Central memory CD8-positive, alpha-beta T cell (primary cell): ENCODE data around the gene S100A3.

Experiments
- ATAC-seq: fragments of 150-1000 bp; cut with Tn5 transposase; replicated peaks from 2 replicates; pipeline ENCODE4 v1.10.0; 2022; ENCODE audit warnings: mild to moderate bottlenecking, moderate FRiP score, moderate number of reproducible peaks; ENCODE audit not compliant: poor library complexity, severe bottlenecking; ENCODE audit errors: extremely low read depth
- DNase-seq, 2 donors: peaks; one replicate each; pipeline ENCODE4 v3.0.0; 2021; ENCODE audit warnings: low spot score in 2 of 2
- H3K27ac Mint-ChIP-seq: one replicate; pipeline ENCODE4 v1.8.0; 2022; ENCODE audit warnings: low read depth, mild to moderate bottlenecking, moderate library complexity, mixed read lengths
- H3K27me3 Mint-ChIP-seq: one replicate; pipeline ENCODE4 v1.8.0; 2022; ENCODE audit warnings: mixed read lengths
- H3K36me3 Mint-ChIP-seq: one replicate; pipeline ENCODE4 v1.8.0; 2022; ENCODE audit warnings: mild to moderate bottlenecking, moderate library complexity, mixed read lengths; ENCODE audit not compliant: insufficient read depth
- H3K4me1 Mint-ChIP-seq: one replicate; pipeline ENCODE4 v1.8.0; 2022; ENCODE audit warnings: mixed read lengths
- H3K4me3 Mint-ChIP-seq: one replicate; pipeline ENCODE4 v1.8.0; 2022; ENCODE audit warnings: mild to moderate bottlenecking, moderate library complexity, mixed read lengths
- H3K9me3 Mint-ChIP-seq: one replicate; pipeline ENCODE4 v1.8.0; 2022; ENCODE audit warnings: mixed read lengths

The S100A3 gene

DNA sequence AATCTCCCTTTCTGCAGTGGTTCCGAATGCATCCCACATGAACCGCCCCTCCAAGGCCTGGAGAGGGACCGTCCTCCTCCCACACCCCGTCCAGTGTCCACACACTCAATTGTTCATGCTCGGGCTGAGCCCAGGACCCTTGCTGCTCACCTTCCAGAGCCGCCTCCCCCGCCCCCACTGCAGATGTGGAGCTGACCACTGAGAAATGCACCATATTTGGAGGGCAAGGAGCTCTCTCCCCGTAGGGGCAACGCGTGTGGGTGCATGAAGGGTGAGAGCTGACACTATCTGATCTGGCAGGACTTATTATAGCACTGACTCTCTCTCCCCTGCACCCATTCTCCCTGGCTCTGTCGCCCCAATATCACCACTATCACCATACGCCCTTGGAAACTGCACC lies 4.0 kb upstream of the S100A3 start:
- ATAC-seq (no peak), DNase-seq (no peak)
- Mint-ChIP-seq H3K36me3 (no peaks in the 10 kb centered on the region), H3K4me3 (no peak overlapping the region), H3K4me1 (no peaks in the 10 kb centered on the region), H3K27me3 (no peaks in the 10 kb centered on the region), H3K9me3 (no peaks in the 10 kb centered on the region), H3K27ac (no peak overlapping the region)

DNA sequence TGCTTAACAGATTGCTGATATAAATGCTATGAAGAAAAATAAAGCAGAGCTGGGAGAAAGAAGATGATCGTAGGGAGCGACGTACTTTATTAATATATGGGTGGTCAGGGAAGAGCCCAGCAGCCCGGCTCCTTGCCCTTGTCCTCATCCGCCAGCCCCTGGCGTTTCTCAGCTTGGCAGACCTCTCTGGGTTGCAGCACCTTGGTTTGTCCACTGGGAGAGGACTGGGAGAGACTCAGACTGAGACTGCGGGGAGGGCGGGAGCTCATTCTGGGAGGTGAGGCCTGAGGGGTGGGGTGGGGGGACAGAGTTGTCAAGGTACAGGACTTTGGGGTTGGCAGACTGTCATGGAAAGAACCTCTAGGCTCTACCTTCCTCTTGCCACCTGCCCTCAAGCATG lies 3.3 kb upstream of the S100A3 start:
- Mint-ChIP-seq H3K27me3 (no peaks in the 10 kb centered on the region), H3K9me3 (no peaks in the 10 kb centered on the region), H3K4me3 (no peak overlapping the region), H3K27ac (no peak overlapping the region), H3K4me1 (no peaks in the 10 kb centered on the region), H3K36me3 (no peaks in the 10 kb centered on the region)
- ATAC-seq (no peak), DNase-seq (no peak)

DNA sequence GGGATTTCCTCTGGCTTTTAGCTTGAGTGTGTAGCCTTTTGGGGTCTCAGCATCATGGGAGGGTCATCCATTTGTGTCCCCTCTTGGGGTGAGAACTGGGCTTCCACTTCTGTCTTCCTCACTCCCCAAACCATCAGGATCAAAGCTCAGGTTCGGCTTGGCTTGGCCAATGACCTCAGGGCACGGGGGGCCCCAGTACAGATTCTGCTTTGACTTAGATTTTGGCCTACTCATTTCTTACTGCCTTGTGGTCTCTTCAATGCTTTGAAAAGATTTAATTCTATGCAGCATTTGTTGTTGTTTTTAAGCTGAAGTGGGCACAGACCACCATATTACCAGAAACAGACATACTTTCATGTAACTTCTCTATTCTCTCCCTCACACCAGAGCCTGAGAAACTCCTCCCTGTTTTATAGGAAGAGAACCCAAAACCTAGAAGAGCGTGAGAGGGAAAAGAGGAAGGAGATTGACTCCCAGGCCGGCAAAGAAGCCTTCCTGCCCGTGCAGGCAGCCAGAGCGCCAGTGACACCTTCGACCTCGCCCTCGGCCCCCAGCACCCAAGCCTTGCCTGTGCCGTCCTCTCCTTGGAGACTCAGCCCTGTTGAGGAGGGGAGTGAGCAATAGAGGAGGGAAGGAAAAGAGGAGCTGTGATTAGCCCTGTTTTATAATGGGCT lies 1.9 kb upstream of the S100A3 start:
- no peak for DNase-seq
- no peaks in the 10 kb centered on the region for H3K9me3 Mint-ChIP-seq
- H3K27ac Mint-ChIP-seq: no peak overlapping the region
- H3K4me1 Mint-ChIP-seq: peaks cover 9% of the 10 kb centered on the region
- ATAC-seq: no peak
- H3K4me3 Mint-ChIP-seq: no peak overlapping the region
- H3K27me3 Mint-ChIP-seq: no peaks in the 10 kb centered on the region
- H3K36me3 Mint-ChIP-seq: no peaks in the 10 kb centered on the region

DNA sequence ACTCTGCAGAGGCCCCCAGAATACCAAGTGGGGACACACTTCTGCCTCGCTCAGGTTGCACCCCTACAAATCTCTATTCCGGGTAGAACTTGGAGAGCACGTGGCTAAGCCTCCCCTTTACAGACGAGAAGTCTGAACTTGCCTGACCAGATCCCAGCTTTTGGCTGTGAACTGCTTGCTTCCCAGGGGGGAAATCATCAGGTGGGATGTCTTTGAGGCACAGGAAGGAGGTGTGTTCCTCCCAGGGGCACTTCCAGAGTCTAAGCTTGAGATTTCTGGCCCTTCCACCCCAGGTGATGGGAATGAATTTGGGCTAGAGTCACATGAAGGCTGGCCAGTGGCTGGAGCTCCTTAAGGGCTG lies 1.3 kb upstream of the S100A3 start:
- Mint-ChIP-seq H3K27me3 (no peaks in the 10 kb centered on the region), H3K27ac (no peak overlapping the region), H3K4me1 (peaks cover 15% of the 10 kb centered on the region), H3K9me3 (no peaks in the 10 kb centered on the region), H3K36me3 (peaks cover 3% of the 10 kb centered on the region), H3K4me3 (no peak overlapping the region)
- DNase-seq (no peak), ATAC-seq (no peak)

DNA sequence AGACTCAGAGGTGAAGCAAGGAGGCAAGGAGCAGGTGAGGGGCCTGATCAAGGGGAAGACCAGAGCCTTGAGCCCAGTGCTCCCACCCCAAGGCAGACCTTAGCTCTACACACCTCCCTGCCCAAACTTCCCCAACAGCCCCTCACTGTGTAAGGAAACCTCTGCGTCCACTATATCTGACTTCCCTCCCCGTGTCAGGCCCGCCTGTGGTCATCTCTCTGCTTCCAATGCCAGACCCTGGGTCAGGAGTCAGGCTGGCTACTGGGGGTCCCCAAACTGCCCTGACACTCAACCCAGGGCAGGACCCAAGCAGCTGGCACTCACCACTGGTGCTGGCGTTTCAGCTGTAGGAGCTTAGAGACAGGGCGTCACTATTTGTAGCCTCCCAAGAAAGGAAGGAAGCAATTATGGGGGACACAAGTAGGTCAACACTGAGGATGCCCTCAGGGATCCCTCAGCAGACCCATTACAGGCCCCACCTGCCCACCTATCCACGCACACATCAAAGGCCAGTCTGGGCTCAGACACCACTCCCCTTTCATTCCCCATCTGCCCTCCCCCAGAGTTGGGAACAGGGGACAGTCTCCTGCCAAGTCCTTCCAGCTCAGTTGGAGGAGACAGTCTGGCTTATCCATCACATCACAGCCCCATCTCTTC lies 811 bp upstream of the S100A3 start:
- peaks cover 20% of the 10 kb centered on the region for H3K4me1 Mint-ChIP-seq
- H3K4me3 Mint-ChIP-seq: no peak overlapping the region
- no peaks in the 10 kb centered on the region for H3K27me3 Mint-ChIP-seq
- H3K36me3 Mint-ChIP-seq: peaks cover 8% of the 10 kb centered on the region
- no peak for ATAC-seq
- H3K27ac Mint-ChIP-seq: no peak overlapping the region
- H3K9me3 Mint-ChIP-seq: no peaks in the 10 kb centered on the region
- DNase-seq: no peak

DNA sequence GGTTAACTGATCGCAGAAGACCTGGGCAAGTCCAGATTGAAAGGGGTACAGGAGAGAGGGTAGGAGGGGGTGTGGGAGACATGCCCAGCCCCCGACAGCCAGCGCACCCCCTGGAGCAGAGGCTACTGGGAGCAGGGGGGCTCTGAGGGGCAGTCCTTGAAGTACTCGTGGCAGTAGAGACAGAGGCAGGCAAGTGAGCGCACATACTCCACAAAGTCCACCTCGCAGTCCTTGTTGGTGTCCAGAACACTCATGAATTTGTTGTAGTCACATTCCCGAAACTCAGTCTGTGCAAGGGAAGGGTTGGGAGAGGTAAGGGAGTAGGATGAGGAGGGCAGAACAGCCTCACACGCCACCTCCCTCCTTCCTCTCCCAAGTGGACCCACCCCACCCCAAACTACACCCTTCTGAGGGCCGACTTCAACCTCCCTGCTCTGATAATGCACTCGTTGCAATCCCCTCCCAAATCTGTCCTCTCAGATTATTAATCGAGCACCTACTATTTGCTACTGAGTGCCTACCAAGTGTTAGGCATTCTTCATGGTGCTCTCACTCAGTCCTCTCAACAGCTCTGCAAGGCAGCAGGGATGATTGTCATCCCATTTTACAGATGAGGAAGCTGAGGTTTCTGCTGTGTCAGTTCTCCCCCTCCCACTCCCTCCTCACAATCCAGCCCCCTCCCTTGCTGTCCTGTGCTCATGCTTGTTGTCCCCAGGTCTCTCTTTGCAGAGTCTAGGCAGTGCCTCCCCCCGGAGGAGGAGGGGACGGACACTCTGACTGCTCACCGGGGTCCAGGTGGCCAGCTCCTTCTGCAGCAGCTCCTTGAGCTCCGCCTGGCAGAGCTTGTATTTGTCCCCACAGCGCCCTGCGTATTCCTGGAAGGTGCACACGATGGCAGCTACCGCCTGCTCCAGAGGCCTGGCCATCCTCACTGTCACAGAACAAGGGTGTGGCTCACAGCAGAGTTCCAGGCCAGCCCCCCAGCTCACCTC lies 1.2 kb downstream of the S100A3 start:
- H3K9me3 Mint-ChIP-seq: no peaks in the 10 kb centered on the region
- no peak overlapping the region for H3K4me3 Mint-ChIP-seq

DNA sequence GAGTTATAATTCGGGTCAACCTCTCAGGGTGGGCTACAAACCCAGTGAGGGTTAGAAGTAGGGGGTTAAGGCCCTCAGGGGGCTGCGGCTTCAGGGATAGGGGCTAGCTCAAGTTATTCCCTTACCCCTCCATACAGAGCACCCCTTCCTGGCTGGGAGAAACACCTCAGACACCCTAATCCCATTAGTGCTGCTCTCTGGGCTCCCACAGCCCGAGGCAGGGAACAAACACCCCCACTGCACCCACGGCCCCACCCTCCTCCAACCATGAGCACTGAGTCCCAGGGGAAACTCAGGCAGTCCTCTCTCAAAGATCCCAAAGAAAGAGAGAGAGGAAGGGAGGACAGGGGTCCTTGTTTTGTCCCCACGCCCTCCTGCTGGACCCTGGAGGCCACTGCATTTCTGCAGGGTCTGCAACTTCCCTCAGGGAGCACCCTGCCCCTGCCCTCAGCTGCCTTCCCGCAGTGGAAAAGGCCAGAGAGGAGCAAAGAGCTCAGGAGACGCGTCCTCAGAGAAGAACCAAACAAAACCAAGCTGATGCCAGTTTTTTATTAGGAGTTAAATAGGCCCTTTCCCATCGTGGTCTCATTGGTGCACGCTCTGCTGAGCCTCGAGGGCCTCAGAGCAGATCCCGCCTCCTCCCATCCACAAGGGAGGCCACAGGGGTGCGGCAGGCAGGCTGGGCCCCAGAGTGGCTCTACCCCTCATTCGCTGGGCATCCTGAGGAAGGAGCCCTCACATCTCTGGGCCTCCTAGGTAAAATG lies 2.1 kb downstream of the S100A3 start:
- Mint-ChIP-seq H3K36me3 (peaks cover 25% of the 10 kb centered on the region), H3K9me3 (no peaks in the 10 kb centered on the region), H3K4me3 (peak overlapping the region; percentile 94), H3K4me1 (peaks cover 46% of the 10 kb centered on the region), H3K27me3 (no peaks in the 10 kb centered on the region), H3K27ac (peak overlapping the region; percentile 91)
- DNase-seq: no peak
- no peak for ATAC-seq

More for the DNA sequence above, 1.2 kb downstream of the S100A3 start:
- DNase-seq: no peak
- Mint-ChIP-seq H3K36me3 (peaks cover 22% of the 10 kb centered on the region), H3K27ac (no peak overlapping the region), H3K27me3 (no peaks in the 10 kb centered on the region), H3K4me1 (peaks cover 38% of the 10 kb centered on the region)
- ATAC-seq: no peak

DNA sequence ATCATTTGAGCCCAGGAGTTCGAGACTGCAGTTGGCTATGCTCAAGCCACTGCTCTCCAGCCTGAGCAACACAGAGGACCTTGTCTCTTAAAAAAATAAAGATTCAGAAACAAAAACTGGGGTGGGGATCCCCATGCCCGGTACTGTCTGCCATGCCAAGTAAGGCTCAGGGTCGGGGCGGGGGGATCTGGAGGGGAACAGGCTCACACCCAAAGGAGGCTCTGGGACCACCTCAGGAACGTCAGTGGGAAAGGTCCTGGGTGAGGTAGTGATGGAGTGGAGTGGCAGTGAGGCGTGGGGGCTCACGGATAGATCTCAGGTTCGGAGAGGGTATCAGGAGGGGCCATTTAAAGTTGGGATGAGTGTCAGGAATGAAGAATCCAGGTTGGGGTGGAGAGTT lies 2.7 kb downstream of the S100A3 start:
- H3K36me3 Mint-ChIP-seq: peaks cover 27% of the 10 kb centered on the region
- no peaks in the 10 kb centered on the region for H3K9me3 Mint-ChIP-seq
- DNase-seq: no peak
- peak overlapping the region; percentile 91 for H3K27ac Mint-ChIP-seq
- H3K4me1 Mint-ChIP-seq: peaks cover 52% of the 10 kb centered on the region
- H3K27me3 Mint-ChIP-seq: no peaks in the 10 kb centered on the region
- no peak for ATAC-seq
- peak overlapping the region; percentile 94 for H3K4me3 Mint-ChIP-seq

DNA sequence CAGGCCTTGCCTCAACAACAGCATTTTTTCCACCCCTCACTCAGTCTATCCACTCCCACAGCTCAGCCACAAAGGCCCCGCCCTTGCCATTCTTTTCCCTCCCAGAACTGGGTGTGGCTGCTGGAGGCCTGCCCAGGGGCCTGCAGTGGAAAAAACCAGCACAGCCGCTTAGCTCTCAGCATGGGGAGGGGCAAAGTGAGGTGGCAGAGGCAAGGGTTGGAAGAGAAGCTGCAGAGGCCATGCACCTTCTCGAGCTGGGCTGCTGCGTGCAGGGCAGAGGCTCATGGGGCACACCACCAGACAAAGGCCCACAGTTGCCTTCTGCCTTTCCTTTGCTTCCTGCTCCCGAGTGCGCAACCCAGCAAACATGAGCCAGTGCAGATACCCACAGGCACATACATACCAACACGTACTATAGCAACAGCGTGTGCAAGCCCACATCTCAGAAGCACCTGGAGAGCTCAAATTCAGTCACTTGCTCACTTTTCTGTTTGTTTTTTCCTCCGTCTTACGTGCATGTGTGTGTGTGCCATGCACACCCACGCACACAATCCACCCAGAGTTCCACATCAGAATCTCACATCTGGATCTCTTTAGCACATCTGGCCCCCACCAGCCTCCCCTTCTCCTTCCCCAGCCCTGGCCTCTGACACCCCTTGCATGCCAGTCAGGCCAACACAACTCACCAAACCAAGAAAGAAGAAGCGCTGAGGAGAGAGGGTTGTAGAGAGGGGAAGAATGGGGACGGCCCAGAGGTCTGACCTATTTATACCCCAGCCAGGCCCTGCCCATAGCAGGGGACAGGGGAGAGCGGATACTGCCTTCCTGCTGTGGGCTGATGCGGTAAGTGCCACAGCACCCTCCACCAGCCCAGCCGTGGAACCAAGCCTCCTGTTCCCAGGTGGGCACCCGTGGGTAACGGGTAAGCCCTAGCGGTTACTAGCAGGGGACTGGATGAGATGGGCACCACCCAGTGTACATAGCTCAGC lies 3.7 kb downstream of the S100A3 start, which contains the start of gene S100A4:
Gene S100A4, minus strand, starts transcription at position 740 of the 989 bp plus-strand sequence. CDS start 1,012 bp downstream, outside the sequence.
- Mint-ChIP-seq H3K27ac (peak within 1 kb of the TSS; percentile 91), H3K4me1 (peaks cover 62% of the 10 kb centered on the region), H3K36me3 (peaks cover 27% of the 10 kb centered on the region), H3K4me3 (peak within 1 kb of the TSS; percentile 94), H3K27me3 (no peaks in the 10 kb centered on the region), H3K9me3 (no peaks in the 10 kb centered on the region)
- peak; percentile 68 for ATAC-seq
- DNase-seq: peak; percentile 51 to 52

DNA sequence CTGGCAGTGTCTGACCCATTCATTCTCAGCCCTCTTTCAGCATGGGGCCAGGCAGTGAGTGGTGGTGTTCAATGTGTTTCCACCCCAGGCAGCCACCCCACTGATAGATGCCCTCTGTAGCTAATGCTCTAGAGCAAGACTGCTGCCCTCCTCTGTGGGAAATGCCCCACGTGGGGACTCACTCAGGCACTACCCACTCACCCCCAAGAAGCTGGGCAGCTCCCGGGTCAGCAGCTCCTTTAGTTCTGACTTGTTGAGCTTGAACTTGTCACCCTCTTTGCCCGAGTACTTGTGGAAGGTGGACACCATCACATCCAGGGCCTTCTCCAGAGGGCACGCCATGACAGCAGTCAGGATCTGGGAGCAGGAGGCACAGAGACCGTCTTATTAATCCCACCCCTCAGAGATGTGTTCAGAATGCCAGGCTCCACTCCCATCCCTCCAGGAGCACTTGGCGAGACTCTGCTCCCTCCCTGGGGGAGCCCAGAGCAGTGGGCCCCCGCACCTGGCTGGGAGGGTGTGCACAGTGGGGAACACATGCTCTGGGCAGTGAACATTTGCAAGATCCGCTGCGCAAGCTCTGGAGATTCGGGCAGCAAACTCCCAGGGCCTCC lies 4.5 kb downstream of the S100A3 start:
- DNase-seq (no peak), ATAC-seq (no peak)
- peak overlapping the region; percentile 91 for H3K27ac Mint-ChIP-seq
- H3K9me3 Mint-ChIP-seq: no peaks in the 10 kb centered on the region
- peaks cover 70% of the 10 kb centered on the region for H3K4me1 Mint-ChIP-seq
- no peaks in the 10 kb centered on the region for H3K27me3 Mint-ChIP-seq
- H3K36me3 Mint-ChIP-seq: peaks cover 27% of the 10 kb centered on the region
- peak overlapping the region; percentile 94 for H3K4me3 Mint-ChIP-seq

DNA sequence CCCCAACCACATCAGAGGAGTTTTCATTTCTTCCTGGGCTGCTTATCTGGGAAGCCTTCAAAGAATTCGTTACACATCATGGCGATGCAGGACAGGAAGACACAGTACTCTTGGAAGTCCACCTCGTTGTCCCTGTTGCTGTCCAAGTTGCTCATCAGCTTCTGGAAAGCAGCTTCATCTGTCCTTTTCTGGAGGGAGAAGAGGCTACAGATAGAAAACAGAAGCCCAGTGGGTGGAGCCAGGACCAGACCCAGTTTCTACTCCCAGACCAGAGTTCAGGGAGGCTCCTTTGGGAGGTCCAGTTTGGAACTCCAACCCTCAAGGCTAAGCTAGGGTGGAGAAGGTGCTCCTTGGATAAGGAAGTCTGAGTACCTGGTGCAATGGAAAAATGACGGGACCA lies 5.3 kb downstream of the S100A3 start:
- DNase-seq (no peak), ATAC-seq (no peak)
- Mint-ChIP-seq H3K27me3 (no peaks in the 10 kb centered on the region), H3K4me1 (peaks cover 73% of the 10 kb centered on the region), H3K4me3 (peak overlapping the region; percentile 94), H3K9me3 (no peaks in the 10 kb centered on the region), H3K27ac (peak overlapping the region; percentile 89), H3K36me3 (peaks cover 27% of the 10 kb centered on the region)
